NCI-H2227 (cell line): Measurements from ENCODE around the gene PTGER3.
"Not testable (repeated sequence)": the region's sequence is repeated elsewhere in the genome, so short reads cannot be mapped to it uniquely, and the experiment has no call there.

Source experiments
- DNase-seq: peaks from one replicate; lab custom pipeline; 2025; ENCODE audit not compliant: unreplicated experiment; lab: John Stamatoyannopoulos, UW

PTGER3 gene

GRCh38 chr1:71014178-71014579 lies 33.4 kb downstream of the PTGER3 start:
- DNase-seq, result no peak

- DNase-seq, result no peak
Measured at GRCh38 chr1:71002709-71003475, 44.7 kb downstream of the PTGER3 start.

GRCh38 chr1:71001624-71002023 lies 46.0 kb downstream of the PTGER3 start:
- DNase-seq, result no peak

DNA sequence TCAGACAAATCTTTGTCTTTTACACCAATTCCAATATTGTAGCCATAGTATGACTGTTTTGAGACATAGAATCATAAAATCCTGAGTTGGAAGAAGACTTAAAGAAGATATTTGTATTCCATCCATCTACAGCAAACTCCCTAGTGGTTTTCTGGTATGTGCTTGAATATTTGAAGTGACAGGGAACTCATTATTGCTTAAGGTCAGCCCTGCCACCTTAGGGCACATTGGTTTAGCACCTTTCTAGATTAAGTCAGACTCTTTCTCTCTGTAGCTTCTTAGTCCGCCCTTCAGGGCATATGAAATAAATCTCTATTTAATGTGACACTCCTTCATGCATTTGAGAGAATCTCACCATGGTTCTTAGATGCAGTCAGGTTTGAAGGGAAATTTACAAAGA lies 49.8 kb downstream of the PTGER3 start:
- no peak for DNase-seq

DNA sequence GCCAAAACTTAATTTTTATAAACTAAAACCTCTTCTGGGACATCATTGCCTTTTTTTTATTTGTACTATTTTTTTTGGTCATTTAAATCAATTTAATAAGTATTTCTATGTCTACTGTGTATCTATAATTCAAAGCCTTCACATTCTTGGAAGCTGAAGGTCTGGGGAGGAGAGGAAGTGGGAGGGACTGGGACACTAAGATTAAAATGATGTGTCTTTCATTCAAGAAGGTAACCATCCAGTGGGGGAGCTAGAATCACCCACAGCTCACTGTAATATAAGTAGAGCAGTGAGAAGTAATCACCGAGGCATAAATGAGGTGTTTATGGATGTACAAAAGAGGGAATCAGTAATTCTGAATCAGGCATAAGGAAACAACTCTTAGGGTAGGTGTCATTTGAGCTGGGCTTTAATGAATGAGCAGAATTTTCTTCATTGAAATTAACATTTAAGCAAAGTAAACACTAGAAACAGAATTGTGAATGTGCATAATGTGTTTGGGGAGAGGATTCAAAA lies 52.8 kb downstream of the PTGER3 start:
- DNase-seq, result no peak

DNA sequence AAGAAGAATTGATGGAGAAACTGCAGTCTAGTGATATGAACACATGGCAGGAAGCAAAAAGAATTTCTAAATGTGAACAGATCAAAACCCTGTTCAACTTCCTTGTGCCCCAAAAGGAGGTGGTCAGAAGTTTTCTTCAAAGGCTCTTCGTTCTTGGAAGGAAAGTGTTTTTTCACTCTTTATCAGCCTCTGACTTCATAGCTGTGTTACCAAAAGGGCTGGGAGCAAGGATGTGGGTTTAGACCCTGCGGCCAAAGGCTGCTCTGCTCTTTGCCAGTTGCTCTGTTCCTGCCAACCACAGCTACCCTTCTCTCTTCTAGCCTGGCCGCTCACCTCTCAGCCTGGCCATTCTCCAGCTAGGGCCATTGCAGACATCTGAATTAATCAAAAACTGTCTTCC lies 53.8 kb downstream of the PTGER3 start:
- DNase-seq, result no peak

- DNase-seq, result no peak
Measured at GRCh38 chr1:70992521-70992920, 55.1 kb downstream of the PTGER3 start.

DNA sequence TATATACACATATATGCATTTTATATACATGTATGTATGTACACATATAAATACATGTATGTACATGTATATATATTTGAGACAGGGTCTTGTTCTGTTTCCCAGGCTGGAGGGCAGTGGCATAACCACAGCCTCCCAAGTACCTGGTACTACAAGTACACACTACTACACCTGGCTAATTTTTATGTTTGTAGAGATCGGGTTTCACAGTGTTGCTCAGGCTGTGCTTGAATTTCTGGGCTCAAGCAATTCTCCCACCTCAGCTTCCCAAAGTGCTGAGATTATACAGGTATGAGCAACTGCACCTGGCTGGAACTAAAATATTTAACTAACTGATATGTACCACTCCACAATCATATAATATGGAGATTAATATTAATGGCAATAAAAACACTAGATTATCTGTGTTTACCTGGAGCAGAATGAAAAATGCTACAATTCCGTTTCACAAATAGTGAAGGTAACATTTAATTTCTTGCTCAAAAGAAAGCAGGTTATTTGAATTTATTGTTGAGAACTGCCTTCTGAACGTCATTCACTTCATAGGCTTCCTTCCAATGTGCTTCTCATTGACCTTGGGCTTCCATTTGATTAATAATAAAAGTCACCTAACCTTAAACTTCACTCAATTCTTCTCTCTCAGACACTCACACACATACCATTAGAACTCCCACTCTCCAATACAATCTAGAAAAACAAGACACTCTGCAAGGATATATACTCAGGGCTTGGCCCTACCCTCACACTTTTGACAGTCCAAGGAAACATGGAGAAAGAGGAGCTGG lies 57.0 kb downstream of the PTGER3 start:
- DNase-seq, result no peak

DNA sequence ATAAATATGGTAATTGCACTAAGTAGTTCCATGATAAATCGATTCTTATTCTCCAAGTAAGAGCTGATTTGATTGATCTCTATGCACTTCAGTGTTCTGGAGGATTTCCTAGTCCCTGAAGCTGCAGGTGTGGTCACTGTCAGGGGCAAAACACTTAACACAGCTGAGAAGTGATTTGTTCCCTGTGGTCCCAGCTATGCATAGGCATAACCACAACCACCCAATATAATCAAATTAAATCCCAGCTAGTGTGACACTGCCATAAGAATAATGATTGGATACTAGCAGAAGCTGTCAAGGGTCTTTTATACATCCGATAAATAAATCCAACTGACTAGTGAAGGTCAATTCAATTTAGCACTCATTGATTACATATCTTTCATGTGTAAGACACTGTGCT lies 60.1 kb downstream of the PTGER3 start:
- no peak for DNase-seq

DNA sequence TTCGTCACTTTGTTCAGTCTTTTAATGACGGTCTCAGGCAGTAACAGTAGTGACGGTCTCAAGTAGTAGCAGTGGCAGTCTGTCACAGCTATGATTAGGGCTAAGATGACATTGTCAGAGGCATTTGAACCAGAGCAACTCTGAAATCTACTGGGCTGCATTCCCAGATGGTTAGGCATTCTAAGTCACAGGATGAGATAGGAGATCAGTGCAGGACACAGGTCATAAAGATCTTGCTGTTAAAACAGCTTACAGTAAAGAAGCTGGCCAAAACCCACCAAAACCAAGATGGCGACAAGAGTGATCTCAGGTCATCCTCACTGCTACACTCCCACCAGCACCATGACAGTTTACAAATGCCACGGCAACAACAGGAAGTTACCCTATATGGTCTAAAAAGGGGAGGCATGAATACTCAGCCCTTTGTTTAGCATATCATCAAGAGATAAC lies 61.8 kb downstream of the PTGER3 start:
- DNase-seq, result not testable (repeated sequence)

DNA sequence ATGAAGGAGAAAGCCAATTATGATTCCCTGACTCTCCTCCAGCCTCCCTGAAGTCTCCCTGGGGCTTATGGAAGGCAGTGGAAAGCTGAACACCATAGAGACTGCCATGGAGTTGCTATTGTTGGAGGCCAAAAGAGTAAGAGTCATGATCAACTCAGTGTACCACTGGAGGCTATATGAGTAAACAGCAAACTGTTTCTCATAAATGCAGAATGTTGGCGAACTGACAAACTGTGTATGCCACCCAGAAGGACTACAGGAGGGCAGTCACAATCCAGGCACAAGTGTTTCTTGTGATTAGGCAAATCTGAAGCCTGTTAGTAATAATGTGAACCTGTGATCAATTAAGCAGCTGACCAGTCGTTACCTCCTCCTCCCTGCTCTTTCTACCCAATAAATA lies 62.3 kb downstream of the PTGER3 start:
- not testable (repeated sequence) for DNase-seq

- no peak for DNase-seq
Measured at GRCh38 chr1:70980361-70980760, 67.3 kb downstream of the PTGER3 start.

DNA sequence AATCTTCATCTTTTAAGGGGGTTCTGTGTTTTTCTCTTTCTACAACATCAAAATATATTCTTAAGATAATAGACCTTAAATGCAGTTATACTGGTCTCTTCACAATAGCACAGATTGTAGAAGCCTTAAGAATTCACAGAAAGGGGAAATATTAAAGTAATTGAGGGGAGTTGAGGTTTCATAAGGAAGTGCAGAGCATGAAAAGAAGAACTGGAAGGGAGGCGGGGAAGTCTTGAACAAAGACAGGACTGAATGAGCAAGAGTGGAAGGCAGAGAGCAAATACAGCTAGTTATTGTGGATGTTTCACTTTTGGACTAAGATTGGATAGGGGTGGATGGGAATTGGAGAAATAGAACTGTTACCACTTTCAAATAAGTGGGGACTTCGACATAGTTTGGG lies 67.7 kb downstream of the PTGER3 start:
- no peak for DNase-seq

DNA sequence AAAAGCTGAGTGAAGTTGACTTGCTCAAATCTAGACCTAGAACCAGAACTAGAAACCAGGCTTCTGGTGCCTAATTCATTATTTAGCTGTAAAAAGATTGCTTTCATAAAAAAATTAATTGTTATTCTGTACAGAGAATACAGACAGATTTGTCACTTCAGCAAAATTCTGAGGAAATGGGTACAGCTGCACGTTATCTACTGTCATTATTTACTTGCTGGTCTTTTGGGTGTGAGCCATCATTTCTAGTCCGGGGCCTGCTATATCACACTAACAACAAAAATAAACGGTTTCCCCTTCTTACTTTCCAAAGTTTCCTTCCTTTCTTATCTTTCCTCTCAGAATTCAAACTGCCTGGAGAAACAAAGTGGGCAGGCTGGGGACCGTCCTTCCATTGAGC lies 68.3 kb downstream of the PTGER3 start:
- DNase-seq, result no peak

- no peak for DNase-seq
Measured at GRCh38 chr1:70978623-70979022, 69.0 kb downstream of the PTGER3 start.

DNA sequence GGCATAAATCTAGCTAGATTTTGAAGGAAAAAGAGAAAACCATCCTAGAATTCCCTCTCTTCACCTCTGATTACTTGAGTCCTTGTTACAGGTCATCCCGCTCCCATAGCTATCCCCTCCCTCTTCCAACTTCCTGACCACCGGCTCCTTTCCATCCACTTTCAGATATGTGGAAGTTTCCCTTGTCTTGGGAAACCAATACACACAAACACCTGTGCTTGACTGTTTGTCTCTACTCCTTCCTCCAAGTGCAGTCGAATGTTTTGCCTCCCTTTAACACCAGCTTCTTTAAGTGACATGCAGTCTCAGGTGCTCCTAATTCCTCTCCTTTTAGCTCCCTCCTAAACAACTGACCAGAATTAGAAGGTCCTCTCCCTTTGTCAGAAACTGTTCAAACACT lies 70.0 kb downstream of the PTGER3 start:
- no peak for DNase-seq

DNA sequence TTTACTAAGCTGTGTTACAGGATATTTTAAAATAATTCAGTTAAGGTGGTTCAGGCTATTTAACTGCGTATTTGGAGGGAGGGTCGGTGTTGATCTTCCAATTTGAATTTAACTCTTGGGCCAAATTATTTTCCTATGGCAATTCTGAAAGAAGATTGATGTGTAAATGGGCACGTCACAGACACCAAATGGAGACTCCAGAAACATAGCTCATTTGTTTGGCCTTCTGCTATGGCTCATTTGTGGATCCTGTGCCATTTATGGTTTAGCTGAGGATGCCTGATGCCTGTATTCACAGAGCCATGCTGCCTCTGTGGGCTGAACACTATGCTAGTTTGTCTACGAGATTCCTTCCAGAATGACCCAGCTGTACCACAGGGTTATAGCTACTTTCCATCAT lies 70.6 kb downstream of the PTGER3 start:
- DNase-seq, result no peak

DNA sequence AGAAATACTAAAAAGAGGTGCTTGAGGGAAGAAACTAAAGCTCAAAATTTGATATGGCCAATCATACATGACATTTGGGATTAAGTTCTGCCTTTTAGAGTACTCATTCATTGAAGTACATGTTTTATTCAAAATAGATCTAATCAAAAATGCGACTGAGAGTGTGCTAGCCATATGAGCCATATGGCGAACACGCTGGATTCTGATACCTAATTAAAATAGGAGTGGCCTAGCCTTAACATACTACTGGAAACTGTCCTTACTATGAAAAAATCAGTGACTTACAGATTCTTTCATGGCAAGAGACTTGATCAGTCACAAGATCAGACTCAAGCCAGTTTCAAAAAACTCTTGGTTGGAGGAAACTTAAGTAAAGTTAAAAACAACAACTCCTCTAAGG lies 73.9 kb downstream of the PTGER3 start:
- no peak for DNase-seq

GRCh38 chr1:70970407-70970806 lies 77.2 kb downstream of the PTGER3 start:
- DNase-seq, result no peak

GRCh38 chr1:70966018-70966638 lies 81.5 kb downstream of the PTGER3 start:
- DNase-seq, result no peak

- no peak for DNase-seq
Measured at GRCh38 chr1:70963374-70963773, 84.2 kb downstream of the PTGER3 start.
